Osteoblast (primary cell): Measurements from ENCODE around the gene COG5. TPM values are rescaled to one million over a fixed set of nuclear protein-coding genes. Genes with fewer than 3 reads are reported as not detected.

ENCODE experiments used
- DNase-seq: peaks from one replicate; pipeline ENCODE4 v3.0.0; 2011; ENCODE audit warnings: low spot score, mixed read lengths; ENCODE audit not compliant: insufficient read length; ENCODE audit errors: missing footprints
- H2AFZ ChIP-seq: 2 replicates; pipeline ENCODE4 v1.6.0; 2011; ENCODE audit warnings: mild to moderate bottlenecking, low read length
- H3K27ac ChIP-seq: 2 replicates; pipeline ENCODE4 v1.5.1; 2011; ENCODE audit warnings: mild to moderate bottlenecking, low read depth, low read length, moderate library complexity
- H3K27me3 ChIP-seq: 2 replicates; pipeline ENCODE4 v1.6.0; 2012; ENCODE audit warnings: mild to moderate bottlenecking, control low read depth, inconsistent platforms, low read length, moderate library complexity; ENCODE audit not compliant: insufficient read depth
- H3K36me3 ChIP-seq: 2 replicates; pipeline ENCODE4 v1.5.1; 2011; ENCODE audit warnings: mild to moderate bottlenecking, low read length, control low read depth, moderate library complexity; ENCODE audit not compliant: insufficient read depth
- H3K4me1 ChIP-seq: 2 replicates; pipeline ENCODE4 v1.5.1; 2011; ENCODE audit warnings: mild to moderate bottlenecking, low read length, control low read depth, moderate library complexity; ENCODE audit not compliant: insufficient read depth
- H3K4me2 ChIP-seq: 2 replicates; pipeline ENCODE4 v1.6.0; 2011; ENCODE audit warnings: mild to moderate bottlenecking, low read length; ENCODE audit not compliant: insufficient read depth
- H3K4me3 ChIP-seq: fragments of 200-600 bp; sonication (generic); 3 replicates; pipeline ENCODE4 v1.5.1; 2012; ENCODE audit warnings: mild to moderate bottlenecking, low read length, inconsistent platforms; ENCODE audit not compliant: insufficient read depth
- H3K79me2 ChIP-seq: 2 replicates; pipeline ENCODE4 v1.6.0; 2012; ENCODE audit warnings: mild to moderate bottlenecking, low read length, control low read depth, inconsistent platforms; ENCODE audit not compliant: insufficient read depth
- H3K9me3 ChIP-seq: 2 replicates; pipeline ENCODE4 v1.5.1; 2011; ENCODE audit warnings: low read depth, low read length, control low read depth
- H4K20me1 ChIP-seq: 2 replicates; pipeline ENCODE4 v1.6.0; 2012; ENCODE audit warnings: mild to moderate bottlenecking, low read length, control low read depth; ENCODE audit not compliant: insufficient read depth
- total RNA-seq: library from RNA; depleted of rRNA; stranded (reverse); fragments of >200 nt; gene quantifications from 2 replicates; pipeline ENCODE4 v1.2.3, GENCODE V29; 2012
- TF ChIP-seq, protein P1 (sequence below): IDR thresholded peaks from 2 replicates; pipeline ENCODE4 v1.5.1; 2011; ENCODE audit warnings: mild to moderate bottlenecking, low read depth, low read length, moderate library complexity; ENCODE audit errors: extremely low read depth

Gene COG5
- total RNA-seq, 1 donor, result 29.7 TPM

DNA sequence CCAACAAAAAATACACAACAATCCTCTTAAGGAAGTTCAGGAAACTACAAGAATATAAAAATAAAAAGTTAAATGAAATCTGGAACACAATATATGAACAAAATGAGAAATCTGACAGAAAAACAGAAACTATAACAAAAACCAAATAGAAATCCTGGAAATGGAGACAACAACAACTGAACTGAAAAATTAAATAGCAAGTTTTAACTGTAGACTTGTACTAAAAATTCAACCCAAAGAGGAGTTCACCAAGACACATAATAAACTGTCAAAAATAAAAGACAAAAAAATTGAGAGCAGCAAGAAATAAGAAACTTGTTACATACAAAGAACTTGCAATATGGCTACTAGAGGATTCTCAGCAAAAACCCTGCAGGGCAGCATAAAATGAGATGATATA lies 349.8 kb downstream of the COG5 start:
- H3K9me3 ChIP-seq, result no peaks in the 10 kb centered on the region
- H2AFZ ChIP-seq, result no peak overlapping the region
- no peaks in the 10 kb centered on the region for H4K20me1 ChIP-seq
- no peak for DNase-seq
- TF ChIP-seq, protein P1, sequence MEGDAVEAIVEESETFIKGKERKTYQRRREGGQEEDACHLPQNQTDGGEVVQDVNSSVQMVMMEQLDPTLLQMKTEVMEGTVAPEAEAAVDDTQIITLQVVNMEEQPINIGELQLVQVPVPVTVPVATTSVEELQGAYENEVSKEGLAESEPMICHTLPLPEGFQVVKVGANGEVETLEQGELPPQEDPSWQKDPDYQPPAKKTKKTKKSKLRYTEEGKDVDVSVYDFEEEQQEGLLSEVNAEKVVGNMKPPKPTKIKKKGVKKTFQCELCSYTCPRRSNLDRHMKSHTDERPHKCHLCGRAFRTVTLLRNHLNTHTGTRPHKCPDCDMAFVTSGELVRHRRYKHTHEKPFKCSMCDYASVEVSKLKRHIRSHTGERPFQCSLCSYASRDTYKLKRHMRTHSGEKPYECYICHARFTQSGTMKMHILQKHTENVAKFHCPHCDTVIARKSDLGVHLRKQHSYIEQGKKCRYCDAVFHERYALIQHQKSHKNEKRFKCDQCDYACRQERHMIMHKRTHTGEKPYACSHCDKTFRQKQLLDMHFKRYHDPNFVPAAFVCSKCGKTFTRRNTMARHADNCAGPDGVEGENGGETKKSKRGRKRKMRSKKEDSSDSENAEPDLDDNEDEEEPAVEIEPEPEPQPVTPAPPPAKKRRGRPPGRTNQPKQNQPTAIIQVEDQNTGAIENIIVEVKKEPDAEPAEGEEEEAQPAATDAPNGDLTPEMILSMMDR, result no peak
- H3K36me3 ChIP-seq, result peaks cover 10% of the 10 kb centered on the region
- no peak overlapping the region for H3K4me2 ChIP-seq
- no peak overlapping the region for H3K27ac ChIP-seq
- H3K79me2 ChIP-seq, result no peaks in the 10 kb centered on the region
- H3K27me3 ChIP-seq, result no peaks in the 10 kb centered on the region
- no peak overlapping the region for H3K4me3 ChIP-seq
- H3K4me1 ChIP-seq, result no peaks in the 10 kb centered on the region

DNA sequence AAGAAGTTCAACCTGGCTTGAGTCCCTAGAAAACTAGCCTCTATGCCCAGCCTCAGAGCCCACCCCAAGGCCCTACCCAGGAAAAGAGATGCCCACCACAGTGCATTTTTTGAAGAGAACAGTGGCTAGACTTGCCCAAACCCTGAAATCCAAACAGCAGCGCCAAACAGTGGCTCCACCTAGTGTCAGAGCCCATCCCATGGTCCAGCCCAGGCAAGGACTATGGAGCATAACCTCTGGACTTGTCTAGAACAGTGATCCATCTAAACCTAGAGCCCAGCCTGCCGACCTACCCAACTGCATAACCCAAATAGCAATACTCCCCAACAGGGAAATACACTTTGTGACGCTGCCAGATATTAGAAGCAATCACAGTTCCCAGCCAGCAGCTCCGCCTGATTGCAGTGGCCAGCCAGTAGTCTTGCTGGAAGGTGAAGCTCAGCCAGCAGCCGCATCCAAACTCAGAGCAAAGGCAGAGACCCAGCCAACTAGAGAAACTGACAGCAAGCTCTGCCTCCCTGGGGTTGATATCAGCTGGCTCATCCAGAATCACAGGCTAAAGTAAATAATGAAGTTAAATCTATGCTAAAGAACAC lies 350.4 kb downstream of the COG5 start:
- Histone ChIP-seq H3K4me1 (peaks cover 3% of the 10 kb centered on the region), H3K27me3 (no peaks in the 10 kb centered on the region), H3K36me3 (peaks cover 10% of the 10 kb centered on the region), H3K4me3 (no peak overlapping the region), H3K4me2 (no peak overlapping the region), H3K79me2 (no peaks in the 10 kb centered on the region), H3K27ac (no peak overlapping the region), H3K9me3 (no peaks in the 10 kb centered on the region), H4K20me1 (no peaks in the 10 kb centered on the region), H2AFZ (no peak overlapping the region)
- DNase-seq, result no peak
- TF ChIP-seq, protein P1, result no peak

DNA sequence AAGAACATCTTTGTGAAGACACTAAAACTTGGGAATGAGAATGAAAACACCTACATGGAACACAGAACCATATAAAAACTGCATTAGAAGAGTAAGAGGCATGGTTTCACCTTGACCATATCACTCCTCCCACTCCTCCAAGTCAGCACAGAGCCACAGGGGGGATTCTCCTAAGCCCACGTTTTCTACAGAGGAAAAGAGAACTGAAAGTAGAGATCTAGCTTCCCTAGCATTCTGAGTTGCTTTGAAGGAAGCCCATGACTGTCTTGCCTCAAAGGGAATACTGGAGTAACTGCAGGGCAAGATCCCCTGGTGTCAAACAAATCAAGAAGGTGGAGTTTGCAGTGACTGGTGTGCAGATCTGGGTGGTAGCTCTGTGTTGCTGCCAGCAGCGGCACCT lies 351.0 kb downstream of the COG5 start:
- TF ChIP-seq, protein P1, result no peak
- H3K9me3 ChIP-seq, result no peaks in the 10 kb centered on the region
- no peaks in the 10 kb centered on the region for H4K20me1 ChIP-seq
- no peak overlapping the region for H2AFZ ChIP-seq
- no peaks in the 10 kb centered on the region for H3K27me3 ChIP-seq
- H3K4me3 ChIP-seq, result no peak overlapping the region
- no peak overlapping the region for H3K27ac ChIP-seq
- peaks cover 10% of the 10 kb centered on the region for H3K36me3 ChIP-seq
- H3K4me1 ChIP-seq, result peaks cover 8% of the 10 kb centered on the region
- no peak for DNase-seq
- H3K79me2 ChIP-seq, result no peaks in the 10 kb centered on the region
- no peak overlapping the region for H3K4me2 ChIP-seq

DNA sequence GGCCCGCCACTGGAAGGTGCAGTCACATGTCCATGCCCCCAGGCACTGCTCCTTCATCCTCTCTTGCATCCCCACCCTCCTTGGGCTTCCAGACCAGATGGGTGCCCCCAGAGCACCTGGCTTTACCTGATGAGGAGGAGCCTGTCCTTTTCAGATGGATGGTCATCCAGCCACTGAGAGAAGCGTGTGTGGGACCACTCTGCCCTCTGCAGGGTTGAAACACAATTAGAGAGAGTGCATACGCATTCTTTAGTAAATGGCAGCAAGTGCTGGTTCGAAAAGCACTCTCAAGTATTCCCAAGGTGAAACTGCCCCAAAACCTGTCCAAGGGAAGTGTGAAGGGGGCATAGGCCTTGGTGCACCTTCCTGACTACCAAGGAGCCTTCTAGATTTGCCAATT lies 353.3 kb downstream of the COG5 start:
- peaks cover 11% of the 10 kb centered on the region for H3K4me1 ChIP-seq
- no peak for DNase-seq
- no peaks in the 10 kb centered on the region for H3K9me3 ChIP-seq
- no peak overlapping the region for H3K4me3 ChIP-seq
- H4K20me1 ChIP-seq, result no peaks in the 10 kb centered on the region
- H3K4me2 ChIP-seq, result no peak overlapping the region
- no peak overlapping the region for H2AFZ ChIP-seq
- H3K79me2 ChIP-seq, result no peaks in the 10 kb centered on the region
- H3K27ac ChIP-seq, result no peak overlapping the region
- no peaks in the 10 kb centered on the region for H3K27me3 ChIP-seq
- H3K36me3 ChIP-seq, result peaks cover 10% of the 10 kb centered on the region
- TF ChIP-seq, protein P1, result no peak
